Suppressor macrophage treated with lipopolysaccharide for 4 hours (primary cell): ENCODE data around the gene CHI3L1.

Experiments used
- DNase-seq: peaks from one replicate; pipeline ENCODE4 v3.0.0-alpha.2; 2020

The CHI3L1 gene

GRCh38 chr1:203129501-203130231, 56.8 kb downstream of the CHI3L1 start:
- no peak for DNase-seq
